Measurements from ENCODE around the gene PINLYP.

- TF ChIP-seq GATA2 (IDR thresholded peaks at IDR 0.05; ENCODE audit: low read depth, low read length): no peak
- no peak for TF ChIP-seq GATA3 (IDR thresholded peaks at IDR 0.05; ENCODE audit: low read depth, low read length)
Observed at GRCh38 chr19:43594710-43595604, 19.4 kb downstream of the PINLYP start.

All from SH-SY5Y (cell line).